Measurements from ENCODE around the gene PLGRKT.
"Not testable (repeated sequence)": the region's sequence is repeated elsewhere in the genome, so short reads cannot be mapped to it uniquely, and the experiment has no call there.

The PLGRKT gene

DNA sequence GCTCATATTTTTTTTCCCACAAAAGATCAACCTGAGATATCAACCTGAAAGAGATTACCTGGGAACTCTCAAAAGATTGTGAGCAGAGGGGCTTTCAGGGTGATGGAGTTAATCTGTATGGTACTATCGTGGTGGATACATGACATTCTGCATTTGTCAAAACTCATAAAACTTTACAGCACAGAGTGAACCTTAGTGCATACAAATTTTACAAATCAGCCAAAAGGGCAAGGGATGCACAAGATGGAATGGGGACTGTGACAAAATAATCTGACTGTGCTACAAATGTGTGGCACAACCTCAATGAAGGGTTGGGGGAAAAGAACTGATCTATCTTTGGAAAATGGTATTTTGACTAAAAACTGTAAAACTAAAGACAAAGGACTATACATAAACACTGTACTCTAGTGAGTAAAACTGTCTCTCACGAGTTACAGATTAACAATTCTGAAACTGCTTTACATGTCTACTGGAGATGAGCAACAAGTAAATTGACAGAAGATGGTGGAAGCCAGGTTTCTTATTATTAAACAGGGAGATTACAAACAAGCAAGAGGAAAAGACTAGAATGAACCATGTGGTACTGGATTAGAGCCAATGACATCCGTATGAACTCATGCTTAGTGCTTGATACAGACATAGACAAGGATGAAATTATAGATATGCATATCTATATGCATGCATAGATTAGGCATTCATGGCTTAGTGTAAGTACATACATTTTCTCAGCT is 73.3 kb downstream of the PLGRKT start:
- DNase-seq: no peak

DNA sequence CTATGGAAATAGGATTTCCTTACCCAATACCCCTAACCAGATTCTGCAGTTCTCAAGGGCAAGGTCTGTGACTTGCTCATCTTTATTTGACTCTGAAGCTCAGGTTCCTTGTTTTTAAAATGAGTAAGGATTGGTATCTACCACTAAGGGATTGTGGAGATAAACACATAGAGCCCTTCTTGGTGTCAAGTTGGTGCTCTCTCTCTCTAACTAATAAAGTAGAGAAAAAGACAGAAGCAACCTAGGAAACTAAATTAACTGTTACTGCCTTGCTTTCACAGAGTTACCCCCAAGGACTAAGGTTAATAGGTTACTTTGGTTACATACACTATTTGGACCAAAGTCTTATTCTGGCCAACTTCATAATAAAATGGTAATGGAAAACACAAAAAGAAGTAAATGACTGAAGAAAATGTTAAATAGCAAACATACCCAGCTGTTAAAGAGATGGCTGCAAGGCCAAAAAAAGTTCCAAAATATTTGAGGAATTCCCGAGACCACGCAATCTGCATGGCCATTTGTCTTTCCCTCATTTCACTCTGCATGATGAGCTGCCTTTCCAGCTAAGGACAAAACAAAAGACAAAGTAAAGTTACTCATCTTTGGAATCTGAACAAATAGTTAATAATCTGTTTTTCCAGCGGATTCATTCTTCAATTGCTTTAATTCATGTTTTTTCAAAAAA is 76.3 kb downstream of the PLGRKT start:
- no peak for DNase-seq

DNA sequence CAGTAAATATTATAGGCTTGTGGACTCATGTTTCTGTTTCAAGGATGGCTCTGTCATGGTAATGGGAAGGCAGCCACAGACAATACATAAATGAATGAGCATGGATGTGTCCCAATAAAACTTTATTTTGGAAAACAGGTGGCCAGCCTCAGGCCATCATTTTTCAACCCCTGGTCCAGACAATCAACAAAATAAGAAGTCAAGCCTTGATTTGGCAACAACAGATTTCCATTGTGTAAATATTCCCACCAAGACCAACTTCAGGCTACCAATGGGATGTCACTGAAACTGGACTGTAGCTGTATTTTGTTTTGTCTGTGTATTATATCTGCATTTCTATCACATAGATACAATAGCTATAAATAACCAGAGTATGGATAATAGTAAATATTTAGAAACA is 77.4 kb downstream of the PLGRKT start:
- no peak for DNase-seq

DNA sequence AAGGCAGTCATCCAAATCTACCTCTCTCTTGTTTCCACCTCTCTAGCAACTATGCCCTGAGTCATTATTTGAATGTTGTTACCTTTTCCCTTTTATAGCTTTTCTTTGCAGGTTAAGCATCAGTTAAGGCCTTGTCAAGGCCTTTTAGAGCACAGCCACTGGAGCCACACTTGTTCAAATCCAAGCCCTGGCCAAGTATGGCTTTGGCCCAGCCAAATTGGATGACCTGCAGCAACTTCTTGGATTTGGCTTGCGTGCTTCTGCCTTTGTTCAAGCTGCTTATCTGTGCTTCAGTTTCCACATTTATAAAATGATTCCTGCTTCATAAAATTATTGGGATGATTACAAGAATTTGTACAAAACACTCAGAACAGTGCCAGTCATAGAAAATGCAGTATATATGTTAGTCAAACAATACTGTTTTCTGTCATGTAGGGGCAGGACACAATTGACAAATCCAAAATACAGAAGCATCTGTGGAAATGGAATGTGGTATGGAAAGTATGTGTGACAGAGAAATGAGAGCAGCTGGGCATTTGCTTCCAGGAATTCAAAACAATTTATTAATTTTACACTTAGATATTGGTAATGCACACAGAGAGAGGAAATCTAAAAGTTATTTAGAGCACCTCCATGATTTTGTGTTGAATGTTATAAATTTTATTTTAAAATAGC is 80.2 kb downstream of the PLGRKT start:
- DNase-seq: no peak

DNA sequence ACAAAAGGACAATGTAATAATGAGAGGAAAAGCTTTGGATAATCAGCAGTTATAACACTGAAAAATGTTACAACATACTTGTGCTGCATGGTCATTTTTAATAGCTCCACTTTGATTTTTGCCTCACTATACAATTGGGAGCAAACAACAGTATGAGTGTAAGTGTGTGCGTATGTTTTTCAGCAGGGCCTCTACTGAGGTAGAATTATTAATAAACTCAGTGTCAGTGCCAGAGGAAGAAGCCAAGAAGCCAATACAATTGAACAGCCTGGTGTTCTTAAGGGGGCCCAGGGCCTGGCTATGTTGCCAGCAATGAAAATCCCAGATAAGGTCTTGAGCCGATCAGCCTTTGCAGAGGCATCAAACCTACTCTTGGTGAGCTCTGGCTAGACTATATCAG is 81.9 kb downstream of the PLGRKT start:
- no peak for DNase-seq

DNA sequence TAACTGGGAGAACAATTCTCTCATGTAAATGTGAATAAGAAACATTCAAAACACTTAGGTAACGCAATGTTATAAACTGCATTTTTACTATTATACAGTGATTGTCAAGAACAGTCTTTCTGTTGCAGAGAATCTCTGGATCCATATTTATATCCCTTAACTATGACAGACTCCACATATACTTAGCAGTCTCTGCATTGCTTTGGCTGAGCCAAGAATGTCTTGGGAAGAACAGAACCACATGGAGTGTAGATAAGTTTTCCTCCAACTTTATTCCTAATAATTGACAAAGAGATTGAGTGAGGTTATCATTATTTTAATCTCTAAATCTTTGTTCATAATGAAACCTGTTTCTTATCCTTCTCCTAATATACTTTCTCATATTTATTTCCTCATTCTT is 82.5 kb downstream of the PLGRKT start:
- DNase-seq: no peak

DNA sequence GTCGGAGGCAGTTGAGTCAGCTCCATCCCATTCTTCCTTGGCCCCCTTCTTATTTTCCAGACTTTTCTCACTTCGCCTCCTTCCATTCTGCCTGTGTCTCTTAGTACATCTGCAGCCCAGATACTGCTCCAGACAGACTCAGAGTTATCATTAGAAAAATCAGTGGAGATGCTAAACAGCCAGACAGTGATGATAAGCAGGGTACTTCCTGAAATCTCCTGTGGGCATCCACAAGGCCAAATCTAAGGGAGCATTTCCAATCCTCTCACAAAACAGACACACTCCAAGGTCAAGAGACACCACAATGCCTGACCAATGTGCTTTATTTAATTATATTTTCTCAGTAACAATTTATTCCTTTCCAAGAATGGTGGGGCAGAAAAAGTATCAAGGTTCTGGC is 83.5 kb downstream of the PLGRKT start:
- DNase-seq: no peak

DNA sequence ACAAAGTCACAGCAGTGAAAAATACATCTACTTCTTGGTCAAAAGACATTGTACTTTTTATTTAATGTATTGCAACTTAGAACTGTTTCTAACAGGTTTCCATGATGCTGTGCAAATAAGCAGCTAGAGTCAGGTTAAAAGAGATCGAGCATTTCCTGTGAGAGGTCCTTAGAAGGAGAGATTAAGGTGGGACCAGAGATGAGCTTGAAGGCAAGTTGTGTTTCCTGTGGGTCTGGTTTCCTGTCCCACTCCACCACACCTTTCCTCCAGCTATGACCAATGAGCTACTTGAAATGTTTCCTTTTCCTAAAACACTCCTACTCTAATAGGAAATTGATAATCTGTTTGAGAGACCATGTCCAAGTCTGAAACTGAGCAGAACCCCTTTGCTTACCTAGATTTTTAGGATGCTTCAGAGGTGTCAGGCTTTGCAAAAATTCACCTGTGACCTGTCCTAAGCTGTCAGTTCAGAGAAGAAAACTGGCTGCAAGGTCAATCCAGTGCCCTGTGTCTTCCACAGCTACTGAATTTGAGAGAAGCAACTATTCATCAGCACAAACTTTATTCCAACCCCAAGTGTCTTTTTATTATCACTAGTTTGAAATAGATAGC is 85.0 kb downstream of the PLGRKT start:
- no peak for DNase-seq

DNA sequence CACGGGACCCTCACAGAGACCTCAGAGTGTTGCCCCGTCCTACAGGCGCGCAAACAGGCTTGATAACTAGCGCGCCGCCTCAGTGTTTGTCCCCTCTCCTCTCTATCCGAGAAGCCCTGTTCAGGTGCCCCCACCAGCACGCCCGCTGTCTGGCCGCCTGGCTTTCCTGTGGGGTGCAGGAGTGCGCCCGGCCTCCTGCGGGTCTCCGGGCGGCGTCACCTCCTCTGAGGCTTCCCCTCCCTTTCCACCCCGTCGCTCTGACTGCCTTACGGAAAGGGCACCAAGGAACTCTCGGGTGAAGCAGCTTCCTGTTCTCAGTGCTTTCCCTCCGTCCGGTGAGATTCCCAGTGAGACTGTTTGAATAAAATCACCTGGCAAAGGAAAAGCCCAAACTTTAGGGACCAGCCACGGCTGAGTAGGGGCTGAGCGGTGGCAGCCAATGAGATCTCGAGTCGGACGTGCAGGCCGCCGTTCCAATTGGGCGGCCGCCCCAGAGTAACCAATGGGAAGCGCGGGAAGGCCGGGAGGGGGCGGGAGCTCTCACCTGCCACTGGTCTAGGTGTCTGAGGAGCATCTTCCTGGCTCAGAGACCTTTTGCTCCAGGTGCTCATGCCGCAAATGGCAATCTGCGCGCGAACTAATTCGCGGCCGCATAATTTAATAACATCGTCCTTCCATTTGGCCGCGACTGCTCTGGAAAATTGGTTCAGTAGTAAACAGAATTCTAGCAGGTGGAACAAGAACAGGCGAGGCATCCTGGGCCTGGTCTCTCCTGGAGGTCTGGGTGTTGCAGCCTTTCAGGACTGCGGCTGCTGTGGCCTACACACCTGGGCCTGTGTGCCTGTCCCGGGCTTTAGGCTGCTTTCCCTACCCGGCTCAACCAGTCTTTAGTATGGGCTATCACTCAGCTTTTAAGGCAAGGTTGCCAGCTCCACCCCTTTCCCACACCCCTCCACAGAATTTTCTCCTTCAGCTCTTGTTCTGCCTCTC is 98.4 kb downstream of the PLGRKT start, which contains the start of gene RLN1:
RLN1 (minus strand) TSS at position 885 of the 990 bp plus-strand sequence; CDS start at position 755, 130 bp downstream.
- not testable (repeated sequence) for DNase-seq

DNA sequence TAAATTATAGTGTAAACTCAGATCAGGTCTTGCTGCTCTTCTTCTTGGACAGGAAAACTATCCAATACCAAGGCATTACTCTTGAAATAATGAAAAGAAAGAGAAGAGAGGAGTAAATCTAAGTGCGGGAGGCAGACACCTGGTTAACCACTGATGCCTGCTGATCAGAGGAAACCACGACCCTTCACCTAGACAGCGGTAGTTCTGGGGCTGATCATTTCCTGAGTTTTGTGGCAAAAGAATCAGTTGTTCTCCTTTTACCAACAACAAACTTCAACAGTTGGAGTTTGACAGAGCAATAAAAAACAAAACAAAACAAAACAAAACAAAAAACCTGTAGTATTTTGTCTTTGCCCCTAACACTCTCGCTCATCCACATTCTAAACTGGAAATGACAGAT is 101.0 kb downstream of the PLGRKT start:
- no peak for DNase-seq

DNA sequence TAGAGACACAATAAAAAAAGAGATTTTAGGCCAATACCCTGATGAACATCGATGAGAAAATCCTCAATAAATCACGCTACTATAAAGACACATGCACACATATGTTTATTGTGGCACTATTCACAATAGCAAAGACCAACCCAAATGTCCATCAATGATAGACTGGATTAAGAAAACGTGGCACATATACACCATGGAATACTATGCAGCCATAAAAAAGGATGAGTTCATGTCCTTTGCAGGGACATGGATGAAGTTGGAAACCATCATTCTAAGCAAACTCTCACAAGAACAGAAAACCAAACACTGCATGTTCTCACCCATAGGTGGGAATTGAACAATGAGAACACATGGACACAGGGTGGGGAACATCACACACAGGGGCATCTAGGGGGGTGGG is 106.4 kb downstream of the PLGRKT start:
- not testable (repeated sequence) for DNase-seq

DNA sequence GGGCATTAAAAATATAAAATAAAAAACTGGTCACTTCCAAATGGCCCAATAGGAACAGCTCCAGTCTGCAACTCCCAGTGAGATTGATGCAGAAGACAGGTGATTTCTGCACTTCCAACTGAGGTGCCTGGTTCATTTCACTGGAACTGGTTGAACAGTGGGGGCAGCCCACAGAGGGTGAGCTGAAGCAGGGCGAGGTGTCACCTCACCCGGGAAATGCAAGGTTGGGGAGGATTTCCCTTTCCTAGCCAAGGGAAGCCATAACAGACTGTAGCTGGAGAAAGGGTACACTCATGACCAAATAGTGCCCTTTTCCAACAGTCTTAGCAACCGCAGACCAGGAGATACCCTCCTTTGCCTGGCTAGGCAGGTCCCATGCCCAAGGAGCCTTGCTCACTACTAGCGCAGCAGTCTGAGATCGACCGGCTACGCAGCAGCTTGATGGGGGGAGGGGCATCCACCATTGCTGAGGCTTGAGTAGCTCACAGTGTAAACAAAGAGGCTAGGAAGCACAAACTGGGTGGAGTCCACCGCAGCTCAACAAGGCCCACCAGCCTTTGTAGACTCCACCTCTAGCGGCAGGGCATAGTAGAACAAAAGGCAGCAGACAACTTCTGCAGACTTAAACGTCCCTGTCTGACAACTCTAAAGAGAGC is 110.7 kb downstream of the PLGRKT start:
- no peak for DNase-seq

DNA sequence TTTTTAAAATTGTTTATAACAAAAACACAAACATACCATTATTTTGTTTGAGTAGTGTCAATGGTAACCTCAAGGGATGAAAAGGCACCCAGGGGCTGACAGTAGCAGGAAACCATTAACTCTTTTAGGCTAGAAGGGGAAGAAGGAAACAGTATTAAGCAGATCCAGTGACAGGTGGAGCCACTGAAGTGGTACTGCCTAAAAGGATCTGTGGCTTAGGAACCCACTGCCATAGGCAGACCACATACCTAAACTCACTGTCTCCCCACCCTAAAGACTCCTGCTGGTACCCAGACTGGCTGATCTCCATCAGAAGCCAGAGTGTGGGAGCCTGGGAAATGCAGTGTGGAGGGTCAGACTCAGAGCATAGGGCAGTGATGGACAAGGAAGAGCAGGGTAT is 111.5 kb downstream of the PLGRKT start:
- DNase-seq: no peak

DNA sequence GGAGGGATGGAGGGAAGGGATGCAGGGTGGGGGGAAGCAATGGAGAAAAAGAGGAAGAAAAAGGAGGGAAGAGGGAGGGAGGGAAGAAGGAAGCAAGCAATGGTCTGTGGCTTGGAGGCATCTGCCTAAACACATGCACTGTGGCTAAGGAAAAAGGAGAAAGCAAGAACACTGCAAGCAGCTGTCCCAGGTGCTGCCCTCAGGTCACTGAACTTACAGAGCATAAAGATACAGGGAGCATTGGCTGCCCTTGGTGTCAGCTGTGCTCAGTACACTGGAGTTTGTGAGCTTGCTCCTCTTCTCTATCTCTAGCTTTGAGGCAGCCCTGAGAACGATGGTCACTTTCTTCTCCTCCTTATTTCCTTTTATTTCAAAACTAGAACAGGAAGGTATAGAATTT is 116.1 kb downstream of the PLGRKT start:
- not testable (repeated sequence) for DNase-seq

DNA sequence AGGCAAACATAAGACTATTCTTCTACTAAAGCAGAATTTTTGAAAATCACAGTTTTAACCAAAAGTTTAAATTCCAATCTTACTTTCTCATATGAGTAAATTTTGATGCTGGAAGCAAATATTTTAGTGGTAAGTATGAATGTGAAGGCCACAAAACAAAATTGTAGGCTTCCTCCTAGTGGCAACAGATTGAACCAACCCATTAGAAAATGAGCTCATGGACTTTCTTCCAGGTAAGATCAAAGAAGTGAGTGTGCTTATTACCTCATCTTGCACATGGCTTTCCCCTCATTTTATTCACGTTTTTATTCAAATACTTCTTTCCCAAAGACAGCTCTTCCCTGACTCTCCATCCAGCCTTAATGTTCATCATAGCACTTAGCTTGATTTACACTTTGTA is 116.7 kb downstream of the PLGRKT start:
- DNase-seq: no peak

DNA sequence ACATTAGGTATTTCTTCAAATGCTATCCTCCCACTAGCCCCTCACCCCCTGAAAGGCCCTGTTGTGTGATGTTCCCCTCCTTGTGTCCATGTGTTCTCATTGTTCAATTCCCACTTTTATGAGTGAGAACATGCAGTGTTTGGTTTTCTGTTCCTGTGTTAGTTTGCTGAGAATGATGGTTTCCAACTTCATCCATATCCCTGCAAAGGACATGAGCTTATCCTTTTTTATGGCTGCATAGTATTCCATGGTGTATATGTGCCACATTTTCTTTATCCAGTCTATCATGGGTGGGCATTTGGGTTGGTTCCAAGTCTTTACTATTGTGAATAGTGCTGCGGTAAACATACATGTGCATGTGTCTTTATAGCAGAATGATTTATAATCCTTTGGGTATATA is 121.3 kb downstream of the PLGRKT start:
- DNase-seq: not testable (repeated sequence)

DNA sequence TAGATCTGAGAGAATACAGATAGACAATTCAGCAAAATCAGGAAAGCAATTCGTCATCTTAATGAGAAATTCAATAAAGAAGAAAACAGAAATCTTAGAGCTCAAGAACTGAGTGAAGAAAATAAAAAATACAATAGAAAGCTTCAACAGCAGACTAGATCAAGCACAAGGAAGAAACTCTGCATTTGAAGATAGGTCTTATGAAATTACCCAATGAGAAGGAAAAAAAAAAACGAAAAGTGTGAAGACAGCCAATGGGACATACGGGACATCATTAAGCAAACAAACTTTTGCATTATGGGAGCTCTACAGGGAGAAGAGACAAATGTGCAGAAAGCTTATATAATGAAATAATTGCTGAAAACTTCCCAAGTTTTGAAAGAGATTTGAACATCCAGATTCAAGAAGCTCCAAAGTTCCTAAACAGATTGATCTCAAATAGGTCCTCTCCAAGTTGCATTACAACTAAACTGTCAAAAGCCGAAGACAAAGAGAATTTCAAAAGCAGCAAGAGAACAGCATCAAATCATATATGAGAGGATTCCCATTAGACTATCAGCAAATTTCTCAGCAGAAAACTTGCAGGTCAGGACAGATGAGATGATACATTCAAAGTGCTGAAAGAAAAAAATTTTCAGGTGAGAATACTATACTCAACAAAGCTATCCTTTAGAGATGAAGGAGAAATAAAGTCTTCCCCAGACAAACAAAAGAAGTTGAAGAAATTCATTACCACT is 122.4 kb downstream of the PLGRKT start:
- DNase-seq: no peak

DNA sequence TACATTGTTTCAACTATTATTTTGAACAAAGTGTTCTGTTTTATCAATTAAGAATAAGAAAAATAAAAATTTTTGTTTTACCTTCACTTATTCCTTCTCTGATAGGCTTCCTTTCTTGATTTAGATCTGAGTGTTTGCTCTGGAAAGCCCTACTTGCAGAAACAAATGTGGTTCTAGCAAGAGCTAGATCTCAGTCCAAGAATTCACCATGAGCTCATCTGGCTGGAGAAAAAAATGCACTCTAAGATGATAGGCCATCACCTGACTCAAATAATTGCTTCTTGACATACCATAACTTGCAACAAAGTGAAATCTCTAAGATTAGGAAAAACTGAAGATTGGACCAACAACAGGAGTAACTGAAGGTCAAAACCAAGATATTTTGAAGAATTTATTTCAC is 126.9 kb downstream of the PLGRKT start:
- DNase-seq: no peak
